ENCODE data around the gene PLA2G2C.

- no peak for TF ChIP-seq POLR2A (IDR thresholded peaks at IDR 0.05; ENCODE audit: low read depth)
- TF ChIP-seq CTCF (IDR thresholded peaks at IDR 0.05): no peak
- no peak for TF ChIP-seq POLR2AphosphoS5 (IDR thresholded peaks at IDR 0.05)
- TF ChIP-seq EP300 (IDR thresholded peaks at IDR 0.05): no peak
Measured at GRCh38 chr1:20212085-20212684, 25.9 kb upstream of the PLA2G2C start.
